Measurements from ENCODE around the gene ASCL1. TPM values are rescaled to one million over a fixed set of nuclear protein-coding genes. Genes with fewer than 3 reads are reported as not detected.

Gene ASCL1
- total RNA-seq, 1 experiment from 2014 or later = 0.07 TPM

DNA sequence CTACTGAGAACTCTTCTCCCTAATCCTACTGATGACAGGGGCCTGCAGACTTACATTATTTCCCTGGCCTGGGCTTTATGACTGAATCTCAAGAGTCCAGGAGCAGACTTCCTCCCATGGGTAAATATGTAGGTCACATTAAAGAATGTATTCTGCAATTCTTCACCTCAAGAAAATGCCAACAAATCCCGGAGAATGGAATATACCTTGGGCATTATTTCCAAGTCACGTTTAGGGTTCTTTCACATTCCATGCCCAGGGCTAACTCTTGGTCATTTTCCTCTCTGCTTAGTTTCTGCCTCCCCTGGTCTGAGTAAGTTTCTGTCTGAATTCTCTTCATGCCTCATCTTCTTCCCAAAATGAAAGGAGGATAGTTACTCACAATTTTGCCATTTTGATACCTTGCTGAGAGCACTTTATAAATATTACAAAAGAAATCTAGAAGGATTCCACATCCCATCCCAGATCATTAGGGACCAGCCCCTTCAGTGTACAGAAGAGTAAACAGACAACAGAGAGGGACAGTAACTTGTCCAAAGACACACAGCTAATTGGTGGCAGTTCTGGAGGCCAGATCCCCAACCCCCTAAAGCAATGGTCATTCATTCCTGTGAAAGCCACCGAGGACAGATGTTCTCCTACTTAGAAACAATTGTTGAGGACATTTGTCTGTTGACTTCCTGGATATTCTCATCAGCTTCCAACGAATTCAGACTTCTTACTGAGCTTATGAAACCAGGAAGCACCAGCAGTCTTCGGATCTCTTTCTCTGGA lies 41.0 kb upstream of the ASCL1 start:
- TF ChIP-seq MLX (CRISPR knock-in tag; IDR thresholded peaks at IDR 0.05) (no peak), GTF2I (CRISPR knock-in tag; conservative IDR thresholded peaks at IDR 0.05) (no peak), SOX15 (CRISPR knock-in tag; IDR thresholded peaks at IDR 0.05) (no peak), NFYB (CRISPR knock-in tag; conservative IDR thresholded peaks at IDR 0.05; ENCODE audit: low read depth) (no peak), ZNF416 (CRISPR knock-in tag; IDR thresholded peaks at IDR 0.05) (no peak), AR (CRISPR knock-in tag; IDR thresholded peaks at IDR 0.05) (no peak)
- TF ChIP-seq, protein P1, sequence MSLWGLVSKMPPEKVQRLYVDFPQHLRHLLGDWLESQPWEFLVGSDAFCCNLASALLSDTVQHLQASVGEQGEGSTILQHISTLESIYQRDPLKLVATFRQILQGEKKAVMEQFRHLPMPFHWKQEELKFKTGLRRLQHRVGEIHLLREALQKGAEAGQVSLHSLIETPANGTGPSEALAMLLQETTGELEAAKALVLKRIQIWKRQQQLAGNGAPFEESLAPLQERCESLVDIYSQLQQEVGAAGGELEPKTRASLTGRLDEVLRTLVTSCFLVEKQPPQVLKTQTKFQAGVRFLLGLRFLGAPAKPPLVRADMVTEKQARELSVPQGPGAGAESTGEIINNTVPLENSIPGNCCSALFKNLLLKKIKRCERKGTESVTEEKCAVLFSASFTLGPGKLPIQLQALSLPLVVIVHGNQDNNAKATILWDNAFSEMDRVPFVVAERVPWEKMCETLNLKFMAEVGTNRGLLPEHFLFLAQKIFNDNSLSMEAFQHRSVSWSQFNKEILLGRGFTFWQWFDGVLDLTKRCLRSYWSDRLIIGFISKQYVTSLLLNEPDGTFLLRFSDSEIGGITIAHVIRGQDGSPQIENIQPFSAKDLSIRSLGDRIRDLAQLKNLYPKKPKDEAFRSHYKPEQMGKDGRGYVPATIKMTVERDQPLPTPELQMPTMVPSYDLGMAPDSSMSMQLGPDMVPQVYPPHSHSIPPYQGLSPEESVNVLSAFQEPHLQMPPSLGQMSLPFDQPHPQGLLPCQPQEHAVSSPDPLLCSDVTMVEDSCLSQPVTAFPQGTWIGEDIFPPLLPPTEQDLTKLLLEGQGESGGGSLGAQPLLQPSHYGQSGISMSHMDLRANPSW (CRISPR knock-in tag; conservative IDR thresholded peaks at IDR 0.05; ENCODE audit: low read depth) = no peak
- TF ChIP-seq, protein P2, sequence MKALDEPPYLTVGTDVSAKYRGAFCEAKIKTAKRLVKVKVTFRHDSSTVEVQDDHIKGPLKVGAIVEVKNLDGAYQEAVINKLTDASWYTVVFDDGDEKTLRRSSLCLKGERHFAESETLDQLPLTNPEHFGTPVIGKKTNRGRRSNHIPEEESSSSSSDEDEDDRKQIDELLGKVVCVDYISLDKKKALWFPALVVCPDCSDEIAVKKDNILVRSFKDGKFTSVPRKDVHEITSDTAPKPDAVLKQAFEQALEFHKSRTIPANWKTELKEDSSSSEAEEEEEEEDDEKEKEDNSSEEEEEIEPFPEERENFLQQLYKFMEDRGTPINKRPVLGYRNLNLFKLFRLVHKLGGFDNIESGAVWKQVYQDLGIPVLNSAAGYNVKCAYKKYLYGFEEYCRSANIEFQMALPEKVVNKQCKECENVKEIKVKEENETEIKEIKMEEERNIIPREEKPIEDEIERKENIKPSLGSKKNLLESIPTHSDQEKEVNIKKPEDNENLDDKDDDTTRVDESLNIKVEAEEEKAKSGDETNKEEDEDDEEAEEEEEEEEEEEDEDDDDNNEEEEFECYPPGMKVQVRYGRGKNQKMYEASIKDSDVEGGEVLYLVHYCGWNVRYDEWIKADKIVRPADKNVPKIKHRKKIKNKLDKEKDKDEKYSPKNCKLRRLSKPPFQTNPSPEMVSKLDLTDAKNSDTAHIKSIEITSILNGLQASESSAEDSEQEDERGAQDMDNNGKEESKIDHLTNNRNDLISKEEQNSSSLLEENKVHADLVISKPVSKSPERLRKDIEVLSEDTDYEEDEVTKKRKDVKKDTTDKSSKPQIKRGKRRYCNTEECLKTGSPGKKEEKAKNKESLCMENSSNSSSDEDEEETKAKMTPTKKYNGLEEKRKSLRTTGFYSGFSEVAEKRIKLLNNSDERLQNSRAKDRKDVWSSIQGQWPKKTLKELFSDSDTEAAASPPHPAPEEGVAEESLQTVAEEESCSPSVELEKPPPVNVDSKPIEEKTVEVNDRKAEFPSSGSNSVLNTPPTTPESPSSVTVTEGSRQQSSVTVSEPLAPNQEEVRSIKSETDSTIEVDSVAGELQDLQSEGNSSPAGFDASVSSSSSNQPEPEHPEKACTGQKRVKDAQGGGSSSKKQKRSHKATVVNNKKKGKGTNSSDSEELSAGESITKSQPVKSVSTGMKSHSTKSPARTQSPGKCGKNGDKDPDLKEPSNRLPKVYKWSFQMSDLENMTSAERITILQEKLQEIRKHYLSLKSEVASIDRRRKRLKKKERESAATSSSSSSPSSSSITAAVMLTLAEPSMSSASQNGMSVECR (CRISPR knock-in tag; IDR thresholded peaks at IDR 0.05; ENCODE audit: borderline replicate concordance) = no peak
- TF ChIP-seq, protein P3, sequence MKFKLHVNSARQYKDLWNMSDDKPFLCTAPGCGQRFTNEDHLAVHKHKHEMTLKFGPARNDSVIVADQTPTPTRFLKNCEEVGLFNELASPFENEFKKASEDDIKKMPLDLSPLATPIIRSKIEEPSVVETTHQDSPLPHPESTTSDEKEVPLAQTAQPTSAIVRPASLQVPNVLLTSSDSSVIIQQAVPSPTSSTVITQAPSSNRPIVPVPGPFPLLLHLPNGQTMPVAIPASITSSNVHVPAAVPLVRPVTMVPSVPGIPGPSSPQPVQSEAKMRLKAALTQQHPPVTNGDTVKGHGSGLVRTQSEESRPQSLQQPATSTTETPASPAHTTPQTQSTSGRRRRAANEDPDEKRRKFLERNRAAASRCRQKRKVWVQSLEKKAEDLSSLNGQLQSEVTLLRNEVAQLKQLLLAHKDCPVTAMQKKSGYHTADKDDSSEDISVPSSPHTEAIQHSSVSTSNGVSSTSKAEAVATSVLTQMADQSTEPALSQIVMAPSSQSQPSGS (CRISPR knock-in tag; IDR thresholded peaks at IDR 0.05; ENCODE audit: borderline replicate concordance, low read depth) = no peak
- TF ChIP-seq, protein P4, sequence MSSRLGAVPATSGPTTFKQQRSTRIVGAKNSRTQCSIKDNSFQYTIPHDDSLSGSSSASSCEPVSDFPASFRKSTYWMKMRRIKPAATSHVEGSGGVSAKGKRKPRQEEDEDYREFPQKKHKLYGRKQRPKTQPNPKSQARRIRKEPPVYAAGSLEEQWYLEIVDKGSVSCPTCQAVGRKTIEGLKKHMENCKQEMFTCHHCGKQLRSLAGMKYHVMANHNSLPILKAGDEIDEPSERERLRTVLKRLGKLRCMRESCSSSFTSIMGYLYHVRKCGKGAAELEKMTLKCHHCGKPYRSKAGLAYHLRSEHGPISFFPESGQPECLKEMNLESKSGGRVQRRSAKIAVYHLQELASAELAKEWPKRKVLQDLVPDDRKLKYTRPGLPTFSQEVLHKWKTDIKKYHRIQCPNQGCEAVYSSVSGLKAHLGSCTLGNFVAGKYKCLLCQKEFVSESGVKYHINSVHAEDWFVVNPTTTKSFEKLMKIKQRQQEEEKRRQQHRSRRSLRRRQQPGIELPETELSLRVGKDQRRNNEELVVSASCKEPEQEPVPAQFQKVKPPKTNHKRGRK (CRISPR knock-in tag; IDR thresholded peaks at IDR 0.05; ENCODE audit: borderline replicate concordance) = no peak
- Mint-ChIP-seq H3K27me3 (ENCODE audit: low read depth) (no peaks in the 10 kb centered on the region; the same call in 1 of the 2 replicates), H3K4me3 (peak overlapping the region; percentile 68), H3K27ac (no peak overlapping the region; the same call in 1 of the 2 replicates), H3K9me3 (no peaks in the 10 kb centered on the region), H3K36me3 (no peaks in the 10 kb centered on the region), H3K4me1 (peaks cover 26% of the 10 kb centered on the region)
- ChIA-PET CTCF (interaction anchor here (1.2 to 2.2 kb wide), 2 partner anchors 32 to 33 kb away, joined by 4 to 13 read pairs; no protein-coding TSS in a partner anchor), POLR2A (no interaction called here)
- ATAC-seq (no peak), DNase-seq (ENCODE audit: low spot score) (no peak)
